ENCODE results near the gene RABL6. TPM values are rescaled to one million over a fixed set of nuclear protein-coding genes. Genes with fewer than 3 reads are reported as not detected.

RABL6 gene
- total and polyA plus RNA-seq, 8 donors, result 49.5 to 80.8 (median 62.3) TPM

DNA sequence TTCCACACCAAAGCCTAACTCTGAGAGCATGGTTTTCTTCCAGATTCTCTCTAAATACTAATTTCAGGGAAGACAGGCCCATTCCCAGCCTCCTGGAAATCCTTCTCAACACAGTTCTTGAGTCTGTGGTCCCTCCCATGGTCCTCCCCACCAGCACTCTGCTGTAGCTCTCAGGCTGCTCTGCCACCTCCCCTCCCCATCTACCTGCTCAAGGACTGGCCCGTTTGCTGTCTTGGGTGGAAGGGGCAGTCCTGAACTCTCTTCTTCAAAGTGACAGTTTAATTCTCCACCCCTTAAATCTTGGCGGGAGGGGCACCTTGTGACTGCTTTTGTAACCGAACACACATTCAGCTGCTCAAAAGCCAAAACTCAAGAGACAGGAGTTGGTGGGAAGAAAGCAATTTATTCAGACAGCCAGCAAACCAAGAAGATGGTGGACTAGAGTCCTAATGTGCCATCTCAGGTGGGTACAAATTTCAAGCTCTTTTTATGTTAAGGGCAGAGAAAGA, 35.8 kb upstream of the RABL6 start:
- Histone ChIP-seq H3K27me3 (peaks cover 6 to 13% of the 10 kb centered on the region in 2 donors), H3K4me3 (no peak overlapping the region), H3K9me3 (peaks cover 0 to 11% of the 10 kb centered on the region in 2 donors), H3K27ac (no peak overlapping the region), H3K4me1 (no peaks in the 10 kb centered on the region), H3K36me3 (no peaks in the 10 kb centered on the region)
- intact Hi-C loops (cut with DNase I), result no loop called here
- TF ChIP-seq, protein P1, sequence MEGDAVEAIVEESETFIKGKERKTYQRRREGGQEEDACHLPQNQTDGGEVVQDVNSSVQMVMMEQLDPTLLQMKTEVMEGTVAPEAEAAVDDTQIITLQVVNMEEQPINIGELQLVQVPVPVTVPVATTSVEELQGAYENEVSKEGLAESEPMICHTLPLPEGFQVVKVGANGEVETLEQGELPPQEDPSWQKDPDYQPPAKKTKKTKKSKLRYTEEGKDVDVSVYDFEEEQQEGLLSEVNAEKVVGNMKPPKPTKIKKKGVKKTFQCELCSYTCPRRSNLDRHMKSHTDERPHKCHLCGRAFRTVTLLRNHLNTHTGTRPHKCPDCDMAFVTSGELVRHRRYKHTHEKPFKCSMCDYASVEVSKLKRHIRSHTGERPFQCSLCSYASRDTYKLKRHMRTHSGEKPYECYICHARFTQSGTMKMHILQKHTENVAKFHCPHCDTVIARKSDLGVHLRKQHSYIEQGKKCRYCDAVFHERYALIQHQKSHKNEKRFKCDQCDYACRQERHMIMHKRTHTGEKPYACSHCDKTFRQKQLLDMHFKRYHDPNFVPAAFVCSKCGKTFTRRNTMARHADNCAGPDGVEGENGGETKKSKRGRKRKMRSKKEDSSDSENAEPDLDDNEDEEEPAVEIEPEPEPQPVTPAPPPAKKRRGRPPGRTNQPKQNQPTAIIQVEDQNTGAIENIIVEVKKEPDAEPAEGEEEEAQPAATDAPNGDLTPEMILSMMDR (IDR thresholded peaks at IDR 0.05), result no peak
- no peak for ATAC-seq
- DNase-seq, result no peak

DNA sequence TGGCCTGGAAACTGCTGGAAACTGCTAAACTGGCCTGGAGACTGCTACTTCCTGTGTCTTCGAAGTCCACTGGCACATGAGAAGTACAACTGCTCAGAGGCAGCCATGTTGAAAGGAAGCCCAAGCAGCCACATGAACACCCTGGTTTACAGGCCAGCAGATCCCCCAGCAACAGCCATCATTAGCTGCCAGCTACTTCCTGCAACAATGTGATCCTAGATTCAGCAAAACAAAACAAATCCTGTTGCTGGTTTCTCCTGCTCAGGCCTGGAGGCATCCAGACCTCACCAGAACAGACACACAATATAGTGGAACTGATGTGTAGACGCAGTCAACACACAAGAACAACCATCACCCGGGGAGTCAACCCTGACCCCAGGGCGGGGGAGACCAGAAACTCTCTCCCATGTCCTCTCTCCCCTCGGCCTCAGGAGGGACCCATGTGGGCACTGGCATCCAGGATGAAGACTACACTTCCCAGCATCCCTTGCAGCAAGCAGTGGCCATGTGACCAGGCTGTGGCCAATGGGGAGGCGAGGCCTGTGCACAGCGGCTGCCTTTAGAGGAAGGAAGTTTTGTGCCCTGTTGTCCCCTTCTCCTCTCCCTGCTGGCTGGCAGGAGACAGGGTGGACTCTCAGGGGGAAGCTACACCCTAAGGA, 34.2 kb upstream of the RABL6 start:
- Histone ChIP-seq H3K27ac (no peak overlapping the region), H3K4me3 (no peak overlapping the region), H3K4me1 (no peaks in the 10 kb centered on the region), H3K27me3 (peaks cover 0 to 3% of the 10 kb centered on the region in 2 donors), H3K9me3 (peaks cover 0 to 11% of the 10 kb centered on the region in 2 donors), H3K36me3 (no peaks in the 10 kb centered on the region)
- intact Hi-C loops (cut with DNase I), result no loop called here
- peak; percentile 52 for ATAC-seq
- peak in 1 of 4 donors; percentile 89 for DNase-seq
- TF ChIP-seq, protein P1 (IDR thresholded peaks at IDR 0.05), result no peak

DNA sequence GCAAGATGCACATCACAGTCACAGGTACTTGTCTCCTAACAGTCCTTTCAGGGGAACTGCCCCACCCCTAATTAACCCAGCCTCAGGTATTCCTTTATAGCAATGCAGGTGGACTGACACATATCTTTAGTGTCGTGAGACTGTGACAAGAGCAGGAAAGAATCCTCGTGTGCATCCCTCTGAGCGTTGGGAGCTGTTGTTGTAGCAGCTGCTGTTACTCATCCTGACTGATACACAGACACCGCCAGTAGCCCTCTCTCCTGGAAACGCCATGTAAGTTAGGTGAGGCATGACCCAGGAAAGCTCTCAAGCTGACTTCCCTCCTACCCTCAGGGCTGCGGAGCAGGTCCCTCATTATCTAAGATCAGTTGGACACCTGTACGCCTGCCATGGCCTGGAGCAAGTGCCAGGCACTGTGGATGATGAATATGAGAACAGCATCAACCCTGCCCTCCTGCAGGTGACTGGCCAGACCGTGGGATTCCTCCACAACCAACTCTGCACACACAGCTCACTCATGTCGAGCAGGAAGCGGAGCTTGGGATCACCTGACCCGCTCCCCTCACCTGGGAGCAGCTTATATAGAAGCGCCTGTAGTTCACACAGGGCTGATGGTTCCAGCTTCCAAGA, 33.2 kb upstream of the RABL6 start:
- ATAC-seq (no peak), DNase-seq (peak in 1 of 4 donors; percentile 24)
- Histone ChIP-seq H3K27me3 (no peaks in the 10 kb centered on the region), H3K9me3 (peaks cover 0 to 11% of the 10 kb centered on the region in 2 donors), H3K4me1 (no peaks in the 10 kb centered on the region), H3K4me3 (no peak overlapping the region), H3K36me3 (no peaks in the 10 kb centered on the region), H3K27ac (no peak overlapping the region)
- TF ChIP-seq, protein P1 (IDR thresholded peaks at IDR 0.05), result no peak
- intact Hi-C loops (cut with DNase I), result no loop called here

DNA sequence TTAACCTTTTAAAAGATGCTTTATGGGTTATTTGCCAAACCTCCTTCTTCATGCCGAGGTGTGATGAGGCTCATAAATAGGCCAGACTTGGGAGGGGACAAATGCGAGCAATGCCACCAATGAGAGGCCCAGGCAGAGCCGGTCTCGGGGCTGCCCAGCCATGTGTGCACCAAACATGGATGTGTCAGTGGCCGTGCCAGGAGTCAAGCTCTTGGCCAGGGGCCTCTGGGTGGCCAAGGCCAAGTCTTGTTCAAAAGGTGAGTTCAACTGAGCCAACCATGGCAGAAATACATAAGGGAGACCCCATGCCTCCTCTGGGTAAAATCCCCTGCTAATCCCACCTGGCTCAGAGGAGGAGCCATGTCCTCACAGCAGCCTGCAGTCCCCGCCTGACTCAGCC, 32.6 kb upstream of the RABL6 start:
- TF ChIP-seq, protein P1 (IDR thresholded peaks at IDR 0.05), result no peak
- no peaks in the 10 kb centered on the region for H3K36me3 ChIP-seq
- DNase-seq, result peak in 1 of 4 donors; percentile 55
- no peak overlapping the region for H3K27ac ChIP-seq
- H3K27me3 ChIP-seq, result no peaks in the 10 kb centered on the region
- H3K4me3 ChIP-seq, result no peak overlapping the region
- no peak for ATAC-seq
- peaks cover 0 to 11% of the 10 kb centered on the region in 2 donors for H3K9me3 ChIP-seq
- H3K4me1 ChIP-seq, result no peaks in the 10 kb centered on the region
- intact Hi-C loops (cut with DNase I), result no loop called here

DNA sequence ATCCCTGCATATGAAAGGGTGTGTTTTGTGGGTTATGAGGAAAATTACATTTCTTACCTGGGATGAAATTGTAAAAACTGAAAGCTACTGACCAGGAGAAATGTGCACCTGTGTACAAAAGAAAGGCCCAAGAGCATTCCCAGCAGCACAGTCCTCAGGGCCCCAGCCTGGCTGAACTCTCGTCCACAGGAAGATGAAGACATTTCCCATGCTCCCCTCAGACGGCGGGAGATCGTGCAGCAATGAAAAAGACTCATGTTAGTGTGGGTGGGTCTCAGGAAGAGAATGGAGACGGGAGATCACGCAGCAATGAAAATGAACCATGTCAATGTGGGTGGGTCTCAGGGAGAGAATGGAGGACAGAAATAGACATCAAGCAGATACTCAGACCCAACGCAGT, 30.8 kb upstream of the RABL6 start:
- TF ChIP-seq, protein P1 (IDR thresholded peaks at IDR 0.05), result no peak
- Histone ChIP-seq H3K27me3 (no peaks in the 10 kb centered on the region), H3K9me3 (peaks cover 0 to 11% of the 10 kb centered on the region in 2 donors), H3K27ac (no peak overlapping the region), H3K4me3 (no peak overlapping the region), H3K4me1 (no peaks in the 10 kb centered on the region), H3K36me3 (no peaks in the 10 kb centered on the region)
- no peak for ATAC-seq
- DNase-seq, result no peak
- intact Hi-C loops (cut with DNase I), result no loop called here
